Measurements from ENCODE around the gene TMEM247. TPM values are rescaled to one million over a fixed set of nuclear protein-coding genes. Genes with fewer than 3 reads are reported as not detected.

The TMEM247 gene
- total RNA-seq, 1 experiment from 2014 or later, result not detected

GRCh38 chr2:46435796-46436360, 43.5 kb upstream of the TMEM247 start:
- ChIA-PET CTCF (no interaction called here), POLR2A (no interaction called here)
- ATAC-seq (no peak), DNase-seq (ENCODE audit: low spot score) (no peak)
- TF ChIP-seq OVOL2 (CRISPR knock-in tag; IDR thresholded peaks at IDR 0.05; ENCODE audit: borderline replicate concordance), result no peak
- TF ChIP-seq ZNF671 (CRISPR knock-in tag; IDR thresholded peaks at IDR 0.05), result no peak
- no peak for TF ChIP-seq TEAD4 (CRISPR knock-in tag; IDR thresholded peaks at IDR 0.05)
- TF ChIP-seq ZMAT4 (CRISPR knock-in tag; IDR thresholded peaks at IDR 0.05), result no peak
- no peak for TF ChIP-seq ATF3 (CRISPR knock-in tag; conservative IDR thresholded peaks at IDR 0.05)
- TF ChIP-seq, protein P1, sequence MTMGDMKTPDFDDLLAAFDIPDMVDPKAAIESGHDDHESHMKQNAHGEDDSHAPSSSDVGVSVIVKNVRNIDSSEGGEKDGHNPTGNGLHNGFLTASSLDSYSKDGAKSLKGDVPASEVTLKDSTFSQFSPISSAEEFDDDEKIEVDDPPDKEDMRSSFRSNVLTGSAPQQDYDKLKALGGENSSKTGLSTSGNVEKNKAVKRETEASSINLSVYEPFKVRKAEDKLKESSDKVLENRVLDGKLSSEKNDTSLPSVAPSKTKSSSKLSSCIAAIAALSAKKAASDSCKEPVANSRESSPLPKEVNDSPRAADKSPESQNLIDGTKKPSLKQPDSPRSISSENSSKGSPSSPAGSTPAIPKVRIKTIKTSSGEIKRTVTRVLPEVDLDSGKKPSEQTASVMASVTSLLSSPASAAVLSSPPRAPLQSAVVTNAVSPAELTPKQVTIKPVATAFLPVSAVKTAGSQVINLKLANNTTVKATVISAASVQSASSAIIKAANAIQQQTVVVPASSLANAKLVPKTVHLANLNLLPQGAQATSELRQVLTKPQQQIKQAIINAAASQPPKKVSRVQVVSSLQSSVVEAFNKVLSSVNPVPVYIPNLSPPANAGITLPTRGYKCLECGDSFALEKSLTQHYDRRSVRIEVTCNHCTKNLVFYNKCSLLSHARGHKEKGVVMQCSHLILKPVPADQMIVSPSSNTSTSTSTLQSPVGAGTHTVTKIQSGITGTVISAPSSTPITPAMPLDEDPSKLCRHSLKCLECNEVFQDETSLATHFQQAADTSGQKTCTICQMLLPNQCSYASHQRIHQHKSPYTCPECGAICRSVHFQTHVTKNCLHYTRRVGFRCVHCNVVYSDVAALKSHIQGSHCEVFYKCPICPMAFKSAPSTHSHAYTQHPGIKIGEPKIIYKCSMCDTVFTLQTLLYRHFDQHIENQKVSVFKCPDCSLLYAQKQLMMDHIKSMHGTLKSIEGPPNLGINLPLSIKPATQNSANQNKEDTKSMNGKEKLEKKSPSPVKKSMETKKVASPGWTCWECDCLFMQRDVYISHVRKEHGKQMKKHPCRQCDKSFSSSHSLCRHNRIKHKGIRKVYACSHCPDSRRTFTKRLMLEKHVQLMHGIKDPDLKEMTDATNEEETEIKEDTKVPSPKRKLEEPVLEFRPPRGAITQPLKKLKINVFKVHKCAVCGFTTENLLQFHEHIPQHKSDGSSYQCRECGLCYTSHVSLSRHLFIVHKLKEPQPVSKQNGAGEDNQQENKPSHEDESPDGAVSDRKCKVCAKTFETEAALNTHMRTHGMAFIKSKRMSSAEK (CRISPR knock-in tag; IDR thresholded peaks at IDR 0.05; ENCODE audit: borderline replicate concordance), result no peak
- no peak for TF ChIP-seq NFYB (CRISPR knock-in tag; conservative IDR thresholded peaks at IDR 0.05; ENCODE audit: low read depth)
- no peak for TF ChIP-seq KAT7 (CRISPR knock-in tag; IDR thresholded peaks at IDR 0.05; ENCODE audit: borderline replicate concordance)
- TF ChIP-seq NR3C1 (CRISPR knock-in tag; conservative IDR thresholded peaks at IDR 0.05; ENCODE audit: low read depth), result no peak
- TF ChIP-seq, protein P2, sequence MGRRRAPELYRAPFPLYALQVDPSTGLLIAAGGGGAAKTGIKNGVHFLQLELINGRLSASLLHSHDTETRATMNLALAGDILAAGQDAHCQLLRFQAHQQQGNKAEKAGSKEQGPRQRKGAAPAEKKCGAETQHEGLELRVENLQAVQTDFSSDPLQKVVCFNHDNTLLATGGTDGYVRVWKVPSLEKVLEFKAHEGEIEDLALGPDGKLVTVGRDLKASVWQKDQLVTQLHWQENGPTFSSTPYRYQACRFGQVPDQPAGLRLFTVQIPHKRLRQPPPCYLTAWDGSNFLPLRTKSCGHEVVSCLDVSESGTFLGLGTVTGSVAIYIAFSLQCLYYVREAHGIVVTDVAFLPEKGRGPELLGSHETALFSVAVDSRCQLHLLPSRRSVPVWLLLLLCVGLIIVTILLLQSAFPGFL (CRISPR knock-in tag; IDR thresholded peaks at IDR 0.05; ENCODE audit: borderline replicate concordance), result no peak
- TF ChIP-seq, protein P3, sequence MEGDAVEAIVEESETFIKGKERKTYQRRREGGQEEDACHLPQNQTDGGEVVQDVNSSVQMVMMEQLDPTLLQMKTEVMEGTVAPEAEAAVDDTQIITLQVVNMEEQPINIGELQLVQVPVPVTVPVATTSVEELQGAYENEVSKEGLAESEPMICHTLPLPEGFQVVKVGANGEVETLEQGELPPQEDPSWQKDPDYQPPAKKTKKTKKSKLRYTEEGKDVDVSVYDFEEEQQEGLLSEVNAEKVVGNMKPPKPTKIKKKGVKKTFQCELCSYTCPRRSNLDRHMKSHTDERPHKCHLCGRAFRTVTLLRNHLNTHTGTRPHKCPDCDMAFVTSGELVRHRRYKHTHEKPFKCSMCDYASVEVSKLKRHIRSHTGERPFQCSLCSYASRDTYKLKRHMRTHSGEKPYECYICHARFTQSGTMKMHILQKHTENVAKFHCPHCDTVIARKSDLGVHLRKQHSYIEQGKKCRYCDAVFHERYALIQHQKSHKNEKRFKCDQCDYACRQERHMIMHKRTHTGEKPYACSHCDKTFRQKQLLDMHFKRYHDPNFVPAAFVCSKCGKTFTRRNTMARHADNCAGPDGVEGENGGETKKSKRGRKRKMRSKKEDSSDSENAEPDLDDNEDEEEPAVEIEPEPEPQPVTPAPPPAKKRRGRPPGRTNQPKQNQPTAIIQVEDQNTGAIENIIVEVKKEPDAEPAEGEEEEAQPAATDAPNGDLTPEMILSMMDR (IDR thresholded peaks at IDR 0.05), result no peak
- TF ChIP-seq EMX1 (CRISPR knock-in tag; IDR thresholded peaks at IDR 0.05), result no peak
- no peak for TF ChIP-seq TP53 (CRISPR knock-in tag; IDR thresholded peaks at IDR 0.05)
- TF ChIP-seq CREM (CRISPR knock-in tag; IDR thresholded peaks at IDR 0.05), result no peak
- no peak for TF ChIP-seq GRHL2 (CRISPR knock-in tag; IDR thresholded peaks at IDR 0.05; ENCODE audit: insufficient replicate concordance, severe bottlenecking)
- no peak for TF ChIP-seq CBFB (CRISPR knock-in tag; IDR thresholded peaks at IDR 0.05; ENCODE audit: low read depth)
- no peak for TF ChIP-seq ATF1 (CRISPR knock-in tag; IDR thresholded peaks at IDR 0.05)
- TF ChIP-seq GABPB1 (CRISPR knock-in tag; IDR thresholded peaks at IDR 0.05), result no peak
- TF ChIP-seq CREB1 (CRISPR knock-in tag; IDR thresholded peaks at IDR 0.05), result no peak
- Mint-ChIP-seq H3K27me3 (ENCODE audit: low read depth) (peaks cover 3% of the 10 kb centered on the region), H3K9me3 (peaks cover 6% of the 10 kb centered on the region; the same call in 1 of the 2 replicates), H3K4me3 (no peak overlapping the region), H3K36me3 (no peaks in the 10 kb centered on the region), H3K4me1 (peaks cover 14% of the 10 kb centered on the region), H3K27ac (no peak overlapping the region)

GRCh38 chr2:46436800-46437199, 42.6 kb upstream of the TMEM247 start:
- H3K9me3 Mint-ChIP-seq, result peaks cover 6% of the 10 kb centered on the region; the same call in 1 of the 2 replicates
- ATAC-seq, result no peak
- H3K4me3 Mint-ChIP-seq, result no peak overlapping the region
- DNase-seq (ENCODE audit: low spot score), result no peak
- peaks cover 3% of the 10 kb centered on the region for H3K27me3 Mint-ChIP-seq (ENCODE audit: low read depth)
- ChIA-PET CTCF (no interaction called here), POLR2A (no interaction called here)
- H3K36me3 Mint-ChIP-seq, result no peaks in the 10 kb centered on the region
- peaks cover 14% of the 10 kb centered on the region for H3K4me1 Mint-ChIP-seq
- H3K27ac Mint-ChIP-seq, result no peak overlapping the region
- TF ChIP-seq, protein P4, sequence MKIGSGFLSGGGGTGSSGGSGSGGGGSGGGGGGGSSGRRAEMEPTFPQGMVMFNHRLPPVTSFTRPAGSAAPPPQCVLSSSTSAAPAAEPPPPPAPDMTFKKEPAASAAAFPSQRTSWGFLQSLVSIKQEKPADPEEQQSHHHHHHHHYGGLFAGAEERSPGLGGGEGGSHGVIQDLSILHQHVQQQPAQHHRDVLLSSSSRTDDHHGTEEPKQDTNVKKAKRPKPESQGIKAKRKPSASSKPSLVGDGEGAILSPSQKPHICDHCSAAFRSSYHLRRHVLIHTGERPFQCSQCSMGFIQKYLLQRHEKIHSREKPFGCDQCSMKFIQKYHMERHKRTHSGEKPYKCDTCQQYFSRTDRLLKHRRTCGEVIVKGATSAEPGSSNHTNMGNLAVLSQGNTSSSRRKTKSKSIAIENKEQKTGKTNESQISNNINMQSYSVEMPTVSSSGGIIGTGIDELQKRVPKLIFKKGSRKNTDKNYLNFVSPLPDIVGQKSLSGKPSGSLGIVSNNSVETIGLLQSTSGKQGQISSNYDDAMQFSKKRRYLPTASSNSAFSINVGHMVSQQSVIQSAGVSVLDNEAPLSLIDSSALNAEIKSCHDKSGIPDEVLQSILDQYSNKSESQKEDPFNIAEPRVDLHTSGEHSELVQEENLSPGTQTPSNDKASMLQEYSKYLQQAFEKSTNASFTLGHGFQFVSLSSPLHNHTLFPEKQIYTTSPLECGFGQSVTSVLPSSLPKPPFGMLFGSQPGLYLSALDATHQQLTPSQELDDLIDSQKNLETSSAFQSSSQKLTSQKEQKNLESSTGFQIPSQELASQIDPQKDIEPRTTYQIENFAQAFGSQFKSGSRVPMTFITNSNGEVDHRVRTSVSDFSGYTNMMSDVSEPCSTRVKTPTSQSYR (CRISPR knock-in tag; IDR thresholded peaks at IDR 0.05), result no peak
- TF ChIP-seq MAX (CRISPR knock-in tag; IDR thresholded peaks at IDR 0.05) (no peak), HMGA2 (CRISPR knock-in tag; IDR thresholded peaks at IDR 0.05) (no peak), MYBL2 (CRISPR knock-in tag; IDR thresholded peaks at IDR 0.05) (no peak), SMAD4 (CRISPR knock-in tag; IDR thresholded peaks at IDR 0.05) (no peak), FOXK1 (CRISPR knock-in tag; IDR thresholded peaks at IDR 0.05) (no peak)
- TF ChIP-seq, protein P5, sequence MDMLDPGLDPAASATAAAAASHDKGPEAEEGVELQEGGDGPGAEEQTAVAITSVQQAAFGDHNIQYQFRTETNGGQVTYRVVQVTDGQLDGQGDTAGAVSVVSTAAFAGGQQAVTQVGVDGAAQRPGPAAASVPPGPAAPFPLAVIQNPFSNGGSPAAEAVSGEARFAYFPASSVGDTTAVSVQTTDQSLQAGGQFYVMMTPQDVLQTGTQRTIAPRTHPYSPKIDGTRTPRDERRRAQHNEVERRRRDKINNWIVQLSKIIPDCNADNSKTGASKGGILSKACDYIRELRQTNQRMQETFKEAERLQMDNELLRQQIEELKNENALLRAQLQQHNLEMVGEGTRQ (CRISPR knock-in tag; IDR thresholded peaks at IDR 0.05), result no peak

All from WTC11 (cell line).